ENCODE measurements around the gene CAMK2D. TPM values are rescaled to one million over a fixed set of nuclear protein-coding genes. Genes with fewer than 3 reads are reported as not detected.

CAMK2D gene
- total and polyA plus RNA-seq, 2 donors (not counting 1 experiment from before 2014, with no cell fraction given) = 120 to 262 TPM

GRCh38 chr4:113511944-113512343 lies 249.6 kb downstream of the CAMK2D start:
- Histone ChIP-seq H3K79me2 (ENCODE audit: control insufficient read depth, insufficient read depth, low read length) (no peaks in the 10 kb centered on the region), H2AFZ (ENCODE audit: low read length) (no peak overlapping the region), H3K4me1 (ENCODE audit: control insufficient read depth, extremely low read depth, insufficient read depth, low read length) (no peaks in the 10 kb centered on the region), H3K27me3 (ENCODE audit: control insufficient read depth, insufficient read depth, low read length) (no peaks in the 10 kb centered on the region), H3K9me3 (ENCODE audit: control insufficient read depth, insufficient read depth, low read depth, low read length) (no peaks in the 10 kb centered on the region), H3K27ac (ENCODE audit: insufficient read depth, low read length) (no peak overlapping the region), H3K9ac (ENCODE audit: insufficient read depth, low read length) (no peak overlapping the region), H4K20me1 (ENCODE audit: control insufficient read depth, extremely low read depth, insufficient read depth, low read length) (no peaks in the 10 kb centered on the region), H3K36me3 (ENCODE audit: control insufficient read depth, insufficient read depth, low read length) (peaks cover 4% of the 10 kb centered on the region), H3K4me2 (ENCODE audit: extremely low read depth, insufficient read depth, low read length) (no peak overlapping the region), H3K4me3 (replicated peaks in 1 of 4; ENCODE audit: control extremely low read depth in 1 of 4, insufficient read depth in 1 of 4, low read depth in 3 of 4, low read length in 4 of 4) (no peak overlapping the region)
- TF ChIP-seq CTCF (conservative IDR thresholded peaks at IDR 0.05 in 1 of 2, IDR thresholded peaks at IDR 0.05 in 1 of 2; ENCODE audit: low read depth in 1 of 2, low read length in 2 of 2) = no peak
- TF ChIP-seq EZH2 (IDR thresholded peaks at IDR 0.05; ENCODE audit: low read length, missing control alignments) = no peak
- no peak for DNase-seq (ENCODE audit: low read depth in 2 of 2)

DNA sequence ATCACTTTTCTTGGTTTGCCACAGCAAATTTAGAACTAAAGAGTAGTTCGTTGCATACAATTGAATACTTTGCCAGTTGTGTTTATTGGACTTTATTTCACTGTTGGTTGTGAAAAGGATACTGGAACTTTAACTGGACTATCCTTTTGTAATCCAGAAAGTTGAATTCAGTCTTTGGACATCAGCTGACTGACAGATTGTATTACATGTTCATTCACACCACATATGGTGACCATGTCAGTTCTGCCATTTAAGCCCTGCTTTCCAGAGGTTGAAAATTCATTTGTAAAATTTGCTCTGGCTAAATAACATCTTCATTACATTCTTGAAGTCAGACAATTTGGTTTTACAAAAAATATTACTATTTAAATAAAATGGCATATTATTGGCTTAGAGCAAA lies 251.7 kb downstream of the CAMK2D start:
- H3K27me3 ChIP-seq (ENCODE audit: control insufficient read depth, insufficient read depth, low read length) = no peaks in the 10 kb centered on the region
- H3K9ac ChIP-seq (ENCODE audit: insufficient read depth, low read length) = no peak overlapping the region
- no peaks in the 10 kb centered on the region for H4K20me1 ChIP-seq (ENCODE audit: control insufficient read depth, extremely low read depth, insufficient read depth, low read length)
- no peak for TF ChIP-seq EZH2 (IDR thresholded peaks at IDR 0.05; ENCODE audit: low read length, missing control alignments)
- no peak for TF ChIP-seq CTCF (conservative IDR thresholded peaks at IDR 0.05 in 1 of 2, IDR thresholded peaks at IDR 0.05 in 1 of 2; ENCODE audit: low read depth in 1 of 2, low read length in 2 of 2)
- no peaks in the 10 kb centered on the region for H3K9me3 ChIP-seq (ENCODE audit: control insufficient read depth, insufficient read depth, low read depth, low read length)
- no peak overlapping the region for H3K4me2 ChIP-seq (ENCODE audit: extremely low read depth, insufficient read depth, low read length)
- H3K79me2 ChIP-seq (ENCODE audit: control insufficient read depth, insufficient read depth, low read length) = no peaks in the 10 kb centered on the region
- peaks cover 6% of the 10 kb centered on the region for H3K36me3 ChIP-seq (ENCODE audit: control insufficient read depth, insufficient read depth, low read length)
- no peak for DNase-seq (ENCODE audit: low read depth in 2 of 2)
- H3K4me3 ChIP-seq (replicated peaks in 1 of 4; ENCODE audit: control extremely low read depth in 1 of 4, insufficient read depth in 1 of 4, low read depth in 3 of 4, low read length in 4 of 4) = no peak overlapping the region
- H2AFZ ChIP-seq (ENCODE audit: low read length) = no peak overlapping the region
- H3K4me1 ChIP-seq (ENCODE audit: control insufficient read depth, extremely low read depth, insufficient read depth, low read length) = no peaks in the 10 kb centered on the region
- no peak overlapping the region for H3K27ac ChIP-seq (ENCODE audit: insufficient read depth, low read length)

GRCh38 chr4:113505044-113505443 lies 256.5 kb downstream of the CAMK2D start:
- H4K20me1 ChIP-seq (ENCODE audit: control insufficient read depth, extremely low read depth, insufficient read depth, low read length) = no peaks in the 10 kb centered on the region
- H3K27ac ChIP-seq (ENCODE audit: insufficient read depth, low read length) = no peak overlapping the region
- H3K79me2 ChIP-seq (ENCODE audit: control insufficient read depth, insufficient read depth, low read length) = no peaks in the 10 kb centered on the region
- H3K9me3 ChIP-seq (ENCODE audit: control insufficient read depth, insufficient read depth, low read depth, low read length) = no peaks in the 10 kb centered on the region
- peaks cover 2% of the 10 kb centered on the region for H3K36me3 ChIP-seq (ENCODE audit: control insufficient read depth, insufficient read depth, low read length)
- no peak overlapping the region for H3K4me3 ChIP-seq (replicated peaks in 1 of 4; ENCODE audit: control extremely low read depth in 1 of 4, insufficient read depth in 1 of 4, low read depth in 3 of 4, low read length in 4 of 4)
- H3K27me3 ChIP-seq (ENCODE audit: control insufficient read depth, insufficient read depth, low read length) = no peaks in the 10 kb centered on the region
- DNase-seq (ENCODE audit: low read depth in 2 of 2) = no peak
- H2AFZ ChIP-seq (ENCODE audit: low read length) = no peak overlapping the region
- TF ChIP-seq EZH2 (IDR thresholded peaks at IDR 0.05; ENCODE audit: low read length, missing control alignments) (no peak), CTCF (conservative IDR thresholded peaks at IDR 0.05 in 1 of 2, IDR thresholded peaks at IDR 0.05 in 1 of 2; ENCODE audit: low read depth in 1 of 2, low read length in 2 of 2) (no peak)
- no peak overlapping the region for H3K4me2 ChIP-seq (ENCODE audit: extremely low read depth, insufficient read depth, low read length)
- no peak overlapping the region for H3K9ac ChIP-seq (ENCODE audit: insufficient read depth, low read length)
- peaks cover 2% of the 10 kb centered on the region for H3K4me1 ChIP-seq (ENCODE audit: control insufficient read depth, extremely low read depth, insufficient read depth, low read length)

All from fibroblast of lung (primary cell).